Stimulated activated CD8-positive, alpha-beta memory T cell treated with anti-CD3 and anti-CD28 coated beads, Interleukin-7, amount 100 ng/mL, for 1 hour (primary cell): ENCODE measurements around the gene GFAP.
A peak's percentile ranks its signal among the peaks of the same experiment; 100 is the strongest.

Experiments used
- DNase-seq, 2 donors: peaks; one replicate each; pipeline ENCODE4 v3.0.0-alpha.2; 2020; ENCODE audit warnings: low read depth in 2 of 2

The GFAP gene

GRCh38 chr17:44899074-44899782, 16.1 kb downstream of the GFAP start, which contains the start of gene EFTUD2:
TSS of gene EFTUD2 (minus strand) at chr17:44899445. CDS start at chr17:44894521, 4,924 bp downstream.
- peak; percentile 85 to 87 for DNase-seq

- DNase-seq, result no peak
Measured at GRCh38 chr17:44898768-44899073, 16.6 kb downstream of the GFAP start.

- DNase-seq, result no peak
Measured at GRCh38 chr17:44894642-44895041, 20.7 kb downstream of the GFAP start.

GRCh38 chr17:44892250-44892649, 23.1 kb downstream of the GFAP start:
- DNase-seq, result no peak

- DNase-seq, result no peak
Measured at GRCh38 chr17:44889003-44889402, 26.3 kb downstream of the GFAP start.

GRCh38 chr17:44887971-44888954, 27.0 kb downstream of the GFAP start:
- DNase-seq, result no peak

- no peak for DNase-seq
Measured at GRCh38 chr17:44887016-44887415, 28.3 kb downstream of the GFAP start.

- no peak for DNase-seq
Measured at GRCh38 chr17:44884941-44885340, 30.4 kb downstream of the GFAP start.

GRCh38 chr17:44881145-44881544, 34.2 kb downstream of the GFAP start:
- DNase-seq, result no peak

- no peak for DNase-seq
Measured at GRCh38 chr17:44880062-44880461, 35.2 kb downstream of the GFAP start.

GRCh38 chr17:44879376-44879775, 35.9 kb downstream of the GFAP start:
- DNase-seq, result no peak

- no peak for DNase-seq
Measured at GRCh38 chr17:44878627-44879221, 36.6 kb downstream of the GFAP start.

- no peak for DNase-seq
Measured at GRCh38 chr17:44877121-44877520, 38.2 kb downstream of the GFAP start.

GRCh38 chr17:44875761-44876160, 39.5 kb downstream of the GFAP start:
- DNase-seq, result no peak

- DNase-seq, result no peak
Measured at GRCh38 chr17:44872131-44872768, 43.0 kb downstream of the GFAP start.

GRCh38 chr17:44871556-44871955, 43.7 kb downstream of the GFAP start:
- no peak for DNase-seq

GRCh38 chr17:44867841-44868240, 47.5 kb downstream of the GFAP start:
- DNase-seq, result no peak

GRCh38 chr17:44865931-44866330, 49.4 kb downstream of the GFAP start:
- no peak for DNase-seq

- peak; percentile 37 to 40 for DNase-seq
Measured at GRCh38 chr17:44865231-44865660, 50.1 kb downstream of the GFAP start.

- no peak for DNase-seq
Measured at GRCh38 chr17:44864831-44865230, 50.5 kb downstream of the GFAP start.

- no peak for DNase-seq
Measured at GRCh38 chr17:44863061-44863918, 52.0 kb downstream of the GFAP start.
